Calu3 (cell line): ENCODE data around the gene LYSMD4. TPM values are rescaled to one million over a fixed set of nuclear protein-coding genes. Genes with fewer than 3 reads are reported as not detected.

Experiments used
- BruUV-seq: library from RNA; stranded (reverse); fragments of 400-500 nt; replicated peaks from 2 replicates; lab custom pipeline; 2021; lab: Mats Ljungman, UMichigan
- CTCF ChIA-PET: fragments of 300-600 bp; sonication (Branson Sonifier 250); formaldehyde crosslinking; loops from one replicate; lab custom pipeline; 2022; ENCODE audit warnings: antibody characterized with exemption; lab: Charles Lee
- DNase-seq: peaks from one replicate; pipeline ENCODE4 v3.0.0; 2022
- H3K27ac Mint-ChIP-seq: one replicate; pipeline ENCODE4 v1.8.0; 2022; ENCODE audit warnings: mixed read lengths; ENCODE audit not compliant: unreplicated experiment
- H3K27me3 Mint-ChIP-seq: one replicate; pipeline ENCODE4 v1.8.0; 2022; ENCODE audit warnings: mixed read lengths; ENCODE audit not compliant: unreplicated experiment
- H3K36me3 Mint-ChIP-seq: one replicate; pipeline ENCODE4 v1.8.0; 2022; ENCODE audit warnings: mild to moderate bottlenecking, moderate library complexity, mixed read lengths; ENCODE audit not compliant: insufficient read depth, unreplicated experiment
- H3K4me1 Mint-ChIP-seq: one replicate; pipeline ENCODE4 v1.8.0; 2022; ENCODE audit warnings: mild to moderate bottlenecking, low read depth, mixed read lengths; ENCODE audit not compliant: unreplicated experiment
- H3K4me3 Mint-ChIP-seq: one replicate; pipeline ENCODE4 v1.8.0; 2022; ENCODE audit warnings: mild to moderate bottlenecking, low read depth, moderate library complexity, mixed read lengths; ENCODE audit not compliant: unreplicated experiment
- H3K9me3 Mint-ChIP-seq: one replicate; pipeline ENCODE4 v1.8.0; 2022; ENCODE audit warnings: low read depth, mixed read lengths; ENCODE audit not compliant: unreplicated experiment
- CTCF ChIP-seq: fragments of 200-600 bp; IDR thresholded peaks from one replicate; pipeline ENCODE4 v1.8.0; 2022; ENCODE audit warnings: antibody characterized with exemption; ENCODE audit not compliant: unreplicated experiment
- intact Hi-C: fragments of 100-400 bp; cut with micrococcal nuclease; formaldehyde crosslinking; loops from one replicate; pipeline ENCODE4 v1.10.0; 2022; ENCODE audit not compliant: unreplicated experiment
- total RNA-seq: library from RNA; stranded (reverse); gene quantifications from 2 replicates; pipeline ENCODE4 v1.2.3, GENCODE V29; 2022

Gene LYSMD4
- total RNA-seq, 1 experiment from 2014 or later, result 6.6 TPM

GRCh38 chr15:99718421-99718820, 14.8 kb downstream of the LYSMD4 start:
- Mint-ChIP-seq H3K4me1 (no peaks in the 10 kb centered on the region), H3K27me3 (no peaks in the 10 kb centered on the region), H3K4me3 (no peak overlapping the region), H3K27ac (no peak overlapping the region), H3K36me3 (no peaks in the 10 kb centered on the region), H3K9me3 (no peaks in the 10 kb centered on the region)
- CTCF ChIA-PET, result no interaction called here
- BruUV-seq, result no TSS peak
- no peak for TF ChIP-seq CTCF
- DNase-seq, result no peak
- intact Hi-C loops, result no loop called here

- Mint-ChIP-seq H3K4me1 (no peaks in the 10 kb centered on the region), H3K27me3 (no peaks in the 10 kb centered on the region), H3K36me3 (peaks cover 3% of the 10 kb centered on the region), H3K27ac (no peak overlapping the region), H3K4me3 (no peak overlapping the region), H3K9me3 (no peaks in the 10 kb centered on the region)
- DNase-seq, result no peak
- BruUV-seq, result no TSS peak
- intact Hi-C loops, result no loop called here
- CTCF ChIA-PET, result no interaction called here
- TF ChIP-seq CTCF, result no peak
Measured at GRCh38 chr15:99717161-99718009, 15.9 kb downstream of the LYSMD4 start.

GRCh38 chr15:99716540-99717095, 16.6 kb downstream of the LYSMD4 start:
- Mint-ChIP-seq H3K4me1 (no peaks in the 10 kb centered on the region), H3K4me3 (no peak overlapping the region), H3K9me3 (no peaks in the 10 kb centered on the region), H3K27ac (no peak overlapping the region), H3K36me3 (peaks cover 5% of the 10 kb centered on the region), H3K27me3 (no peaks in the 10 kb centered on the region)
- no peak for DNase-seq
- intact Hi-C loops, result no loop called here
- BruUV-seq, result no TSS peak
- no peak for TF ChIP-seq CTCF
- CTCF ChIA-PET, result interaction anchor here (2.2 kb wide), 1 partner anchor 12 kb away, joined by 4 read pairs; no protein-coding TSS in a partner anchor

GRCh38 chr15:99712415-99712814, 20.8 kb downstream of the LYSMD4 start:
- H3K36me3 Mint-ChIP-seq, result peaks cover 12% of the 10 kb centered on the region
- DNase-seq, result no peak
- H3K27ac Mint-ChIP-seq, result no peak overlapping the region
- peaks cover 21% of the 10 kb centered on the region for H3K4me1 Mint-ChIP-seq
- CTCF ChIA-PET, result no interaction called here
- no TSS peak for BruUV-seq
- TF ChIP-seq CTCF, result no peak
- intact Hi-C loops, result no loop called here
- no peak overlapping the region for H3K4me3 Mint-ChIP-seq
- no peaks in the 10 kb centered on the region for H3K27me3 Mint-ChIP-seq
- no peaks in the 10 kb centered on the region for H3K9me3 Mint-ChIP-seq
